Measurements from ENCODE around the gene GSK3A. TPM values are rescaled to one million over a fixed set of nuclear protein-coding genes. Genes with fewer than 3 reads are reported as not detected.
A peak's percentile ranks its signal among the peaks of the same experiment; 100 is the strongest.

Gene GSK3A
- total and polyA plus RNA-seq, 9 of the 15 experiments (the other 6 are each of a cell fraction or from before 2014, with no cell fraction given): 0.62 to 90.7 (median 33.3) TPM

GRCh38 chr19:42267644-42268141 is 25.3 kb upstream of the GSK3A start:
- H4K20me1 ChIP-seq (replicated peaks; ENCODE audit: control insufficient read depth, insufficient read depth, low read length): no peaks in the 10 kb centered on the region
- H3K27me3 ChIP-seq (ENCODE audit: control insufficient read depth in 2 of 2, insufficient read depth in 2 of 2, low read length in 2 of 2): no peaks in the 10 kb centered on the region
- FAIRE-seq: peak; percentile 40
- H3K9me3 ChIP-seq (replicated peaks; ENCODE audit: control insufficient read depth, insufficient read depth, low read depth, low read length): no peaks in the 10 kb centered on the region
- intact Hi-C loops (cut with micrococcal nuclease): loop anchor here (2.0 kb wide), 1 partner anchor 13 kb away; the partner anchor contains the start of gene ERF
- TSS peak; percentile 96 for BruUV-seq (replicated peaks)
- peak overlapping the region; percentile 54 for H3K4me3 ChIP-seq
- H3K9ac ChIP-seq (ENCODE audit: insufficient read depth in 1 of 2, low read depth in 2 of 2, low read length in 2 of 2): peak overlapping the region; percentile 90 to 98
- peaks cover 17% of the 10 kb centered on the region; the same call in 2 of the 3 replicates for H3K36me3 ChIP-seq (ENCODE audit: control insufficient read depth, insufficient read depth, low read length)
- peaks cover 24% of the 10 kb centered on the region for H3K79me2 ChIP-seq (ENCODE audit: control insufficient read depth, insufficient read depth, low read length)
- CTCF ChIA-PET (ENCODE audit: low intra/inter-chr PET ratio): no interaction called here
- peak overlapping the region; percentile 95 for H2AFZ ChIP-seq (ENCODE audit: low read depth, low read length)
- no peak for ATAC-seq
- in situ Hi-C loops (cut with MboI): no loop called here
- H3K27ac ChIP-seq (ENCODE audit: extremely low read depth, low read depth, low read length): peak overlapping the region; percentile 90
- DNase-seq (ENCODE audit: extremely low read depth in 1 of 4, low spot score in 3 of 4): no peak
- WGBS (ENCODE audit: insufficient coverage, low coverage, missing lambda C conversion rate): 21% methylated on average over 13 of the region's 13 CpGs
- no peaks in the 10 kb centered on the region for H3K9me1 ChIP-seq (ENCODE audit: control insufficient read depth, insufficient read depth, low read length)
- POLR2A ChIA-PET: interaction anchor here (1.0 to 1.1 kb wide), 2 partner anchors 11 to 25 kb away, joined by 3 to 4 read pairs; no protein-coding TSS in a partner anchor
- H3K4me2 ChIP-seq (ENCODE audit: insufficient read depth, low read length): peak overlapping the region; percentile 96
- peaks cover 17 to 42% of the 10 kb centered on the region in 2 experiments for H3K4me1 ChIP-seq (replicated peaks in 1 of 2; ENCODE audit: control insufficient read depth in 2 of 2, insufficient read depth in 2 of 2, low read length in 2 of 2)
- TF ChIP-seq POLR2B (IDR thresholded peaks at IDR 0.05; ENCODE audit: low read depth, partially characterized antibody) (peak; percentile 40), ARID2 (IDR thresholded peaks at IDR 0.05) (no peak), E2F4 (CRISPR knock-in tag; IDR thresholded peaks at IDR 0.05; ENCODE audit: low read depth) (no peak), XRCC3 (IDR thresholded peaks at IDR 0.05) (no peak), NR3C1 (CRISPR knock-in tag; IDR thresholded peaks at IDR 0.05) (no peak), CHD2 (IDR thresholded peaks at IDR 0.05; ENCODE audit: low read depth, low read length) (no peak), CEBPZ (IDR thresholded peaks at IDR 0.05; ENCODE audit: borderline replicate concordance, low read depth, low read length) (no peak), ZNF347 (CRISPR knock-in tag; IDR thresholded peaks at IDR 0.05; ENCODE audit: low read depth) (no peak), HDGF (IDR thresholded peaks at IDR 0.05) (0 out of 2 replicates have a peak, but pooled peaks have one; percentile 71), CEBPG (CRISPR knock-in tag; IDR thresholded peaks at IDR 0.05) (no peak; the same call in 1 of the 2 replicates), CEBPG (tag; conservative IDR thresholded peaks at IDR 0.05 in 1 of 2, IDR thresholded peaks at IDR 0.05 in 1 of 2) (0 out of 4 replicates have a peak, but pooled peaks of 1 of the 2 experiments have one; percentile 1), SMARCC2 (IDR thresholded peaks at IDR 0.05; ENCODE audit: low read depth) (no peak), VEZF1 (CRISPR knock-in tag; IDR thresholded peaks at IDR 0.05) (no peak), CBFA2T2 (conservative IDR thresholded peaks at IDR 0.05) (no peak), ATF3 (IDR thresholded peaks at IDR 0.05) (no peak), ATF3 (CRISPR knock-in tag; conservative IDR thresholded peaks at IDR 0.05) (no peak)
